GM19467 (cell line): Measurements from ENCODE around the gene C13orf42.

ENCODE experiments used
- ATAC-seq: cut with Tn5 transposase; IDR thresholded peaks from one replicate; pipeline ENCODE4 v1.9.1; 2021; ENCODE audit warnings: mild to moderate bottlenecking, moderate library complexity; ENCODE audit not compliant: unreplicated experiment

Gene C13orf42

DNA sequence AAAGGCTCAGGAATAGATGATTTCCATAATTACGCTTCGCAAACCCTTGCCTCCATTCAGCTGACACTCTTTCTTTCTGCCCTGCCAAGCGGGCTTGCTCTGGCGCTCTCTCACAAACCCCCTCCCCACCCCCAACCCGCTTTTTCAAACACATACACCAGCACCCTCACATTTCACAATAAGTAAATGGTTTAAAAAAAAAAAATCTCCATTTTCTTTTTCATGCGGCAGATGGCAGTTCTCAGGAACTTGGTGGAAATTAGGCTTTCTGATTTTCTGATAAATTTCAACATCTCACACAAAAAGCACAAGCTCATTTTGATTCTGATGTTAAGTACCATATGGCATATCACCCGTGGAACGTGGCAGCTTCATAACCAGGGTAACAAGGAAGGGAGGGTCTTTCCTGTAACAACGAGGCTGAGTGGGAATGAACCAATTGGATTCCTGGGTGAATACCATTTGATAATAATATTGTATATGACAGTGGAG lies 43.8 kb downstream of the C13orf42 start:
- no peak for ATAC-seq

DNA sequence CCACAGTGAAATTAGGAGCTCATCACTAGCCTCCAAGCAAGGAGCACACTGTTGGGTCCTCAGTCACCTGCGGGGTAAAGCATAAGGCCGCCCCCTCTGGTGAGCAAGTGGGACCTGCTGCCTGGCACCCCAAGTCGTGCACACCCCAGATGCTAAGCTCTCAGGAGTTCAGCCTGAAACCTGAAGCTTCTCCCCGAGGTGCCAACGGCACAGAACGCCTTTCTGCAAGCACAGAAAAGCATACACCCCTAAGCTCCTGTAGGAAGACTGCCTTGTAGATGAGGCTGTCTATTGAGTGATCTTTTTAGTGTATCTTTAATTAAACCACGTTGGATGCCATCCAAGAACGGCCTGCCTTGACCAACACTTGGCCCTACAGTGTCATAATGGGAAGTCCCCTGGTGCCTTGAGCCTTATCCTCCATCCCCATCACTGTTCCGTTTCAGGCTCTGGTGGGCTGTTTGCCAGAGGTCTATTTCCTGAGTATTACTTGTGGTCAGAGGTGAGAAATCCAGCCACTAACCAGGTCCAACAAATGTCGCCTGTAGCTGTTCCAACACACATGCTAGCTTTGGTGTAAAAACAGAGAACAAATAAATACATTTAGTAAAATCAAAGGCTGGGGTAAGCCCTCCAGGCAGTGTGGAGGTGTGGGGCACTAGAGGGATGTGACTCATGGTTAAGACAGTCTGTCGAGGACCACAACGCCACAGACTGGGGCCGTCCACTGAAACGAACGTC lies 44.8 kb downstream of the C13orf42 start:
- ATAC-seq: no peak

DNA sequence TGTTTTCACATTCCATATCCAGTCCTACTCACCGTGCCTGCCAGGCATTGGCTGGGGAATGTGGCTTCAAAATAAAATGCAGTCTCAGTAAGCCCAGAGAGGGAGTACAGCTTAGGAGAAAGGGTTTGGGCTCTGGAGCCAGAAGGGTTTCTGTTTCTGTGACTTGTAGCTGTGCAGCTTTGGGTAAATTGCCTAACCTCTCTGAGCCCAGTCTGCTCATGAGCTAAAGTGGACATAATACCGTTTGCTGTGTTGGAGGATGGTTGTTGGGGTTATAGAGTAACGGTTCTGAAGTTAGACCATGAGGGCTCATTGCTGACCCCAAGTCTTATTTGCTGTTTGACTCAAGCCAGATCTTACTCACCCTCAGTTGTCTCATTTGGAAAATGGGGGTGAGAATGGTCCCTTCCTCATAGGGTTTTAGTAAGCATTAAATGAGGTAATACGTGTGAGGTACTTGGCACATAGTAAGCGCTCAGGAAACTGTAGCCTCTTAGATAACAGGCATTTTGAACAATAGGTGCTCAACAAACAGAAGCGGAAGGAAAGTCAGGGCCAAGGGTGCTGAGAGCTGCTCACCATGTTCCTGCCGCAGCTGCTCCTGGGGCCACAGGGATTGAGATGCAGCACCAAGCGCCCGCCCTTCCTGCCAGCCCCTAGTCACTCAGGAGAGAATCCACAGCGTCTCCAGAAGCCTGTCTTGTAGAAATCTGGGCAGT lies 45.5 kb downstream of the C13orf42 start:
- ATAC-seq: no peak

DNA sequence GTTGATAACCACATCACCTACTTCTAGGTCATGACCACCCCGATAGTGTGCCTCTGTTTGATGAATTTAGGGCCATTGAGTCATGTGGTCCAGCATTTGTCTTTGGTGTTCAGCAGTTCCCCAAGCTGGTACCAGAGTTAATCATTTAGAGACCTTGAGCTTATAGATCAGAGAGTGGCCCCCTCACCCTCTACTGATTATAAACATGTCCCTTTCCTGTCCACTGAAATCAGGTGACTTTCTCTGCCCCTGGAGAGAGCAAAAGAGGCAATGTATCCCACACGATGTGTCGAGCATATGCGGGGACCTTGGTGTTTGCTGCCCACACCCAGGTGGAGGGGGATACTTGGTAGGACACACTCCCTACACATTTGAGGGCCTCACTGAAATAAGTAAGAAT lies 46.3 kb downstream of the C13orf42 start:
- no peak for ATAC-seq

DNA sequence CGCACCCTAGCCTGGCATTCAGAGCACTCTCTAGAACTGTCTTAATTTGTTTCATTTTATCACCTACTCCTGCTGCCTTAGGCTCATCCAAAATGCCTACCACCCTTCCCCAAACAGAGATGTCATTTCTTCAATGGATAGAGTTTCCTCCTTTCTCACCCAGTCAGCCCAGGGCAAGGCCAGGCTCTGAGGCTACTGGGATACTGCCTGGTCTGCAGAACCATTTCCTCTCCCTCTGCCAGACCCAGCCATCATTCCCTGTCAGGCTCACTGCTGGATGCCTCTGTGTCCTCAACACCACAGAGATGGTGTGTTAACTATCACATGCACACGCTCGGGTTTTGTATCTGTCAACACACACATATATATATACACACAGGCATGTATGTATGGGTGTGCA lies 47.2 kb downstream of the C13orf42 start:
- no peak for ATAC-seq

DNA sequence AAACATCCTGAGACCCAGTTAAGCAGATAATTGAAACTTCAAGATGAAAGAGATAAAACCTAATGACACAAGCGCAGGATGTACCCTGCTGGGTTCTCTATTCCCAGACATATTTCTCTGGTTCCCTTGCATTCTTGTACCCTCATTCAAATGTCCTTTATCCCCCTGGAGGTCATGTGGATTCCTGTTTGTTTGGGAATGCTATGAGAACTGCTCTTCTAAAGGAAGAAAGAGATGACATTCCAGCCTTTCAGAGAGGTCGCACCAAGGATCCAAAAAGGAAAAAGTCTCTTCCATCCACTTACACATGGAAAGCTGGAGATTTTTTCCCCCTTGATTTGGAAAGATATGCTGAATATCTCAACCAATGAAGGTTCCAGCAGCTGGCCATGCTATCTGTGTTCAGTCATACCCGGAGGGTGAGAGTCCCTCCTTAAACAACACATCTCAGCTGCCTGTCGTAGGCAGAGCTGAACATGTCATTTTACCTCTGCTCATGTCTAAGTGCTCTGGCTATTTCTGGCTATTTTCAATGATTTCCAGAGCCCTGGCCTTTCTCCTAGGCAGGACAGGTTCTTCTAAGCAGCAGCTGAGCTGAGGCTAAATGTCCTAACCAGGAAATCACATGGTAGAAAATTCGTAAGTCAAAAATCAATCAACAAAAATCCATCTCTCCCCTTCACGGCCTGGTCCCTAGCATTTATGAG lies 52.5 kb downstream of the C13orf42 start:
- no peak for ATAC-seq

DNA sequence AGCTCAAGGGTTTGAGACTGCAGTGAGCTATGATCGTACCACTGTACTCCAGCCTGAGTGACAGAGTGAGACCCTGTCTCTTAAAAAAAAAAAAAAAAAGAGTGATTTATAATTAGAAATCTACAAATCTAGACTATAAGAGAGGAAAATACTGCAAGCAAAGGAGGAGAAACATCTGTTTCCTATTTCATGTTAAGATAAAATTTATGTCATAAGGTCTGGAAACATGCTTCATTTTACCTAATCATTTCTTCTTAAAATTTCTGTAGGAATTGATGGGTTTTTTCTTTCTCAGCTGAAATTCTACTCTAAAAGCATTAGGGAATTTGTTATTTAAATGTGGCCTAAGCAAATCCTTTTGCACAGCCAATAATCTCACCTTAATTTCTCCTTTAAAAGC lies 53.2 kb downstream of the C13orf42 start:
- ATAC-seq: no peak

DNA sequence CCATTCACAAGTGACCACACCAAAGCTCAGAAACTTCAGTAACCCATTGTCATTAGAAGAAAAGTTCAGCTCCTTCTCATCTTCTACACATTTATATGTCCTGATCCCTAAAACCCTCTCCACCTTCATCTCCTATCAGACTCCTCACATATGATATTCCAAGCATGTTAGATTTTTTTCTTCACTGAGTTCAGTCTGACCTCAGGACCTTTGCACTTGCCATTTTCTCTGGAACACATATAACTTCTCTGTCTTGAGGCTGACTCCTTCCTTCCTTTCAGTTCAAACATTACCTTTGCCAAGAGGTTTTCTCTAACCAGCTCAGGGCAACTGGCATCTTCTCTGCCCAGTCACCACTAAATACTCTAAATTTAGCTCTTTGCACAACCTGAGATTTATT lies 54.1 kb downstream of the C13orf42 start:
- ATAC-seq: no peak

DNA sequence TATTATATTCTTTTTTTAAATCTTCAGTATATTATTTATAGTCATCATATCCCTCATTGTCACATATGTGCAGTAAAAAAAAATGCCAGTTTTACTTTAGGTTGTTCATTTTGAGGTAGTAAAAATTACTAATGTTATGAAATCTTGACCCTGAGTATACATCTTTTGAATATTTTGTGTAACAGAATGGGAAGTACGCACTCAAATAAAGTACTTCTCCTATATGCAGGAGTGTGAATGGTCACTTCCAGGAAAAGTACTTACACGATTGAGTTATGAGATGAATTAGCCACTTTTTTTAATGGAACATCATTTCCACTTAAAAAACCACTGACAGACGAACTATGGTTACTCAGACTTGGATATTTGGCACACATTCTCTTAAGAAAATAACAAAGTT lies 58.5 kb downstream of the C13orf42 start:
- ATAC-seq: no peak

DNA sequence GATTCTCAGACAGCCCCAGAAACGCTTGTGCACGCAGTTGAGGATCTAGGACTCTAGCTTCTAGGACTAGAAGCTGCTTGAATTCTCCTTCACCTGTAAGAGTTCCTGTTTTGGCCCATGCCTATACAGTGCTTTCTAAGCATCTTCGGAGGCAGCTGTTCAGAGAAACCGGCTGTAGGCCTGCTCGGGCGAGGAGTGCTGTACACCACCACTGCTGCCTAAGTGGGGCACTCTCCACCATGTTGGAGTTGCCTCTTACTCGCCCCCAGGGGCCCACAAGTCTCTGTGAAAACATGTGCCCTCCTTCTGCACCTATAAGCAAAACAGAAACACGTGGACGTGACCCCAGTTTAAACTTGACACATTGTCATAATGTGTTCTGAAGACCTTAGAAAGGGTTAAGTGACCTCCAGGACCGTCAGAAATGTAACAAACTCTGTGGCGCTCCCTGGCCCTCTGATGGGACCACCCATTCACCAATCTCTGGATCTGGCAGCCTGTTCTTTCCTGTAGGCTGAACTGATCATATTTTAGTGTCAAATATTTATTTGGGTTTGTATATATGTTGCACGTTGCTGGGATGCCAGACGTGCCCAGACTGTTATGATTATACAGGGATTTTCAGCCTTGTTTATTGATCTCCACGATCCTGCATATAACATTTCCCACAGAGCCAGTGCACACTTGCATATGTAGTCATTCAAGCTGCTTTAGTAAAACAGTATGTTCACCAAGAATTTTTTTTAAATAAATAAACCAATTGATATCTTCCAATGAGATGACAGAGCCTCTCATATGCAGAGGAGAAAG lies 60.8 kb downstream of the C13orf42 start:
- no peak for ATAC-seq

DNA sequence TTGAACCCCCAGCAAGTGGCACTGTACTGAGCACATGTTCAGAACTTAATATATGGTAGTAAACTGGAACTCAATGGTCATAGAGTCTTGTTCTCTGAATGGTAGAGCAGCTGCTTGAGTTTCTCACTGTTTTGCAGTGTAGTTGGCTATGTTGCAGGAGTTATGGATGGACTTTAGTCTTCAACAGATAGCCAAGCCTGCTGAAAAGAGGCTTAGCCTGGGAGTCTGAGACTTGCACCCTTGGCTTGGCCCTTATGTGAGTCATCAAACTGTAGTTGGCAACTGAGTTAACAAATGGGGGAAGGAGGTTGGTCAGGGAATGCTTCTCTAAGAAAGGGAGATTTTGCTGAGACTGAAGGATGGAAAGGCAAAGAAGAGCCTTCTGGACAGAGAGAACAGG lies 62.5 kb downstream of the C13orf42 start:
- ATAC-seq: no peak

DNA sequence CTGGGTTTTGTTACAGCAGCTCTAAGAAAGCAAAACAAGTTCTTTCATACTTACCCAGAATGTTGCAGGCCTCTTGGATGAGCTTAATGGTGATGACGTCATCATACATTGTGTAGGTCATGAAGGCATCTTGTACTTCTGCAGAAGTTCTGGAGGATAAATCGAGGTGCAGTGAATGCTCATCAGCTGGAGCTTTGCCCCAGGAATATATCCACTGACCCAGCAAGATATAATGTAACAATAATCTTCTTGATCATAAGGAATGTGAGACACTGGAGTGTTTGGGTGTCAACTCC lies 63.0 kb downstream of the C13orf42 start:
- no peak for ATAC-seq

DNA sequence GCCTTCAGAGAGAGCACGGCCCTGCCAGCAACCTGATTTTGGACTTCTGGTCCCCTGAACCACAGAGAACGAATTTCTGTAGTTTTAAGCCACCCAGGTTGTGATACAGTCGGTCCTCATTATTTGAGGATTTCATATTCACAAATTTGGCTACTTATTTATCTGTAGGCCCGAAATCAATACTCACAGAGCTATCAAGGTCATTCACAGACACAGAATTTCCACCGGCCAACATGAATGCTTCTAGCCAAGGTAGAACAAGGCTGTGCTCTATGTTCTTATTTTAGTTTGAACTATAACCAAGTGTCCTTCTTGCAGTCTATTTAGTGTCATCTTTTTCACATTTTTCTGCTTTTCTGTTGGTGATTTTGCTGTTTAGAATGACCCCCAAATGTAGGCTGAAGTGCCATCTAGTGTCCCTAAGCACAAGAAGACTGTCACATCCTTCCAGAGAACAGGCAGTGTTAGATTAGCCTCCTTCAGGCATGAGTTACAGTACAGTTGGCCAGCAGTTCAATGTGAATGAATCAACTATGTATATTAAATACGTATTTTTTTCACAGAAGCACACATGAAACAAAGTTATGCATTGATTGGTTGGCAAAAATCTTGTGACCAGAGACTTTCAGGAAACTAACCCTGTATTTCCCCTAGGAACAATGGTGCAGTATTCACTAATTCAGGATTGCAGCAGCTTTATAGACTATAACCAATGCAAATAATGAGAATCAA lies 63.5 kb downstream of the C13orf42 start:
- ATAC-seq: no peak

DNA sequence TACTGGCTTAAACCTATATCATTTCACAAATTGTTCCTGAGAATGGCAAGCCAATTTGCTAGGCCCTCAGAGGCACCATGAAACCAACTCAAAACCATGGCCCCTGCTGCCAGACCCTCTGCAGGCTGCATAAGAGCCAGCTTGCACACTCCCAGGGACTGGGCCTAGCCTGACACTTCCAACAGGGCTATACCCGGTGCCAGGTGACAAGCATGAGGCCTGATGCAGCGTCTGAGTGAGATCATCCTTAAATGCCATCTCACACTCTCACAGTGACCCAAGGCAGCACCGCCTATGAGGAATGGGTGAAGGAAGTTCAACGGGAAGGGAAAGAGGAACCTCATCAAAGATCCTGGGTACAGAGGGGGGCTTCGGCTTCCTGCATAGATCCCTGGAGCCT lies 65.6 kb downstream of the C13orf42 start:
- ATAC-seq: no peak

DNA sequence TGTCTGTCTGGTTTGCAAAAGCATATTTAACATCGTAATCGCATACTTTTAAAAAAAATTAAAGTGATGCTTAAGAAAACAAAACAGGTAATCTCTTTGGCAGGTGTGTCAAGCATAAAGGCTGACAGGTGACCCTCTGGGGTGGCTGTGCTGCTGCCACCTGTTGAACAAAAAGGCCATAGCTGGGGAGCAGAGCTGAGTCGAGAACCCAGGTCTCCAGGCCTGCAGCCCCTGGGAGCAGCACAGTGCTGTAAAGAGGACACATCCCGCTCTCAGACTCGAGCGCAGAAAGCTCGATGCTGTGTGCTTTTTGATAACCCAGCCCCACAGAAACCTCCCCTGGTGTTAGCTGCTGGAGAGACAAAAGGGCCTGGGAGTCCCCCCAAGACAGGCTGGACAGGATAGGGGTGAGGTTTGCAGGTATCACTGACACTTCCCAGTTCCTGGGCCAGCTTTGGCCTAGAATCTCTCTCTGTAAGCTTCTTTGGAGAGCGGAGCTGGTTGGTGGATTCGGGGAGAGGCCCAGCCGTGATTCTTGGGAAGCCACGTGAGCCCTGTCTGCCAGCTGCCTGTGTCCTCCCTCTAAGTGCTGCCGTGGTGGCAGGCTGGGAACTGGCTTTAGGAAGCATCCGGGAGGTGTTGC lies 66.9 kb downstream of the C13orf42 start:
- no peak for ATAC-seq

DNA sequence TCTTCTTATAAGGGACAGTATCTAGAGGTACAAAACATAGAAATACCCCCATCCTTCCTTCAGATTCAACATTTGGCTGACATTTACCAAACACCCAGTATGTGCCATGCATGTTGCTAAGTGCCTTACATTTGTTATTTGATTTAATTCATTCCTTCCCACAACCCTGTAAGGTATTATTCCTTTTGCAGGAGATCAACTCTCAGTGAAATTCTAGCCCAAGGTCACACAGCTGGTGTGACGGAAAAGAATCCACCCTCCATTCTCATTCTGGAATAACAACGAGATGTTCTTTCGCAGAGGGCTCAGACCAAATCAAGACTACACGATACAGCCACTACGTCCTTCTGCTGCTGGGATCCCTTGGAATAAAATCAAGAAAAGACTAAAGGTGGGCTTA lies 67.8 kb downstream of the C13orf42 start:
- ATAC-seq: no peak

DNA sequence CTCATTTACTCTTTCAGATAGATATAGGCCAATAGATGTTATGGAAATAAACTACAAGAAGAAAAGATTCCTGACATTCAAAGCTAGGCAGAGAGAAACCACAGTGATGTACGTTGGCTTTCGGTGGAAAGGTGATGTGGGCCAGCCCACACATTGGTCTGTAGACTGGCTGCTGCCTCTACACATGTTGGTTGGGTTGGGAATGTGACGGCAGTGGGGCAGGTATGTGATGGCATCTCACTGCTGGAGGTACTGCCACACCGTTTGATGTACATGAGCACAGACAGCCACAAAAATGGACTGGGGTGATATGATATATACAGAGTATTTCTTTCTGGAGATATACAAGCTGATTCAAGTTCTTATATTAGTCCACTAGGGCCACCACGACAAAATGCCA lies 69.4 kb downstream of the C13orf42 start:
- ATAC-seq: no peak

DNA sequence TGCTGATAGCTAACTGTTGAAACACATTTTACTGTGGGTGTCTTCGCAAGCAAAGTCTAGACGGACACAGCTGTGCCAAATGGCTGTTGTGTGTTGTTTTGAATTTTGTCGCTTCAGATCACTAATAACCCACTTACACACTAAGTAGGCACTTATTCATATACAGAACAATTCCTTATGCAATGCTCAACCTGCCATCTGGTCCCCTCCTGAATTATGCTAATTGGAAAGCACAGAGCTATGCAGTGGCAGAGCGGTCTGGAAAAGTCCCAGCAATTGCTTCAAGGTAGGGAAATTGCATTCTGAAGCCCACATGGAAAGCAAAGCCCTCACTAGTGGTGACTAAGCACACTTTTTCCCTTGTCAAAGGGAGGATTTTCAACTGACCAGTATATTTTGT lies 69.9 kb downstream of the C13orf42 start:
- ATAC-seq: no peak

DNA sequence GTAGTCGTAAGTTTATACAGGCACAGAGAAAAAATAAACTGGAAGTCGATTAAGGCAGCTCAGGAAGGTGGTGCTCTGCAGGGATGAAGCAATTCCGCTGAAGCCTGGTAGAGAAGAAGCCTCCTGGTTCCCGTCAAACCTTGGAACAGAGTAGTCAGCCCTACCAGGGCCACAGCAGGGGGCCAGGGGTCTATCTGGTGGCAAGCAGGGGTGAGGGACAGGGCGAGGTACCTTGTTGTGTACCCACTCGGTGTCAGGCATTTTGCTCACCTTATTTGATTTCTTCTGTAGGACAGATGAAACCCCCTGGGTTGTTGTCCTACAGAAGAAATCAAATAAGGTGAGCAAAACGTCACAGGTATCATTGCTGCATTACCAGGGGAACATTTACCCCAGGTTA lies 70.6 kb downstream of the C13orf42 start:
- ATAC-seq: no peak

DNA sequence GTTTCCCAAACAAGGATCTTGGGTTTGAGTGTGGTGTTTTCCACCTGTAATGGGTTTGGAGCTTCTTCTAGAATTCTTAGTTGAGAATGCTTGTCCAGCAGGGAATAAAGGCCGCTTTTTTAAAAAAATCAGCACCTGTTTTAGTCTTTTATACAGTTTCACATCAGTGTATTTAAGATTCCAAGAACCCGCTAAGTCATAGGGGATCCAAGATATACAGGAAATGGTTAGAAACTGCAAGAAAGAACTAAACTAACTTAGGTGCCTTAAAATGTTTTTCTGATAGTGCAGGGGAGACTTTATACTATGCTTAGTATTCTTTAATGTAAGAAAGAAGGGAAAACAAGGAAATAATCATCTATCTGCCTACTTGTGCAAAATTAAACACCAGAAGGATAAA lies 74.7 kb downstream of the C13orf42 start:
- no peak for ATAC-seq
